NB4 (cell line): ENCODE data around the gene ARPC1A.
"Not testable (repeated sequence)": the region's sequence is repeated elsewhere in the genome, so short reads cannot be mapped to it uniquely, and the experiment has no call there.

Source experiments
- MYC ChIP-seq: IDR thresholded peaks from 2 replicates; pipeline ENCODE4 v1.6.1; 2011; ENCODE audit warnings: low read depth, low read length
- POLR2A ChIP-seq: IDR thresholded peaks from 2 replicates; pipeline ENCODE4 v1.6.1; 2011; ENCODE audit warnings: mild to moderate bottlenecking; ENCODE audit not compliant: insufficient read length; ENCODE audit errors: extremely low read depth
- TF ChIP-seq, protein P1 (sequence below): IDR thresholded peaks from one replicate; pipeline ENCODE4 v1.5.1; 2012; ENCODE audit warnings: low read depth, low read length
- TF ChIP-seq, protein P2 (sequence below): IDR thresholded peaks from 2 replicates; pipeline ENCODE4 v1.6.1; 2011; ENCODE audit warnings: low read depth, low read length

DNA sequence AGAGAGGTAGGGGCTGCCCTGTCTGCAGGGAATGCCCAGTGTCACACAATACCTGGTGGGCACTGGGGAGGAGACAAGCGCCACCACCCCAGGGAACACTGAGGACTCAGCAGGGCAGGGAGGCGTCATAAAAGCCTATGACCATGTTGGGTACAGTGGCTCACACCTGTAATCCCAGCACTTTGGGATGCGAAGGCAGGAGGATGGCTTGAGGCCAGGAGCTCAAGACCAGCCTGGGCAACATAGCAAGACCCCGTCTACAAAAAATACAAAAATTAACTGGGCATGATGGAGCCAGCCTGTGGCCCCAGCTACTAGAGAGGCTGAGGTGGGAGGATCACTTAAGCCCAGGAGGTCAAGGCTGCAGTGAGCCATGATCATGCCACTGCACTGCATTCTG lies 41.5 kb upstream of the ARPC1A start:
- TF ChIP-seq, protein P1, sequence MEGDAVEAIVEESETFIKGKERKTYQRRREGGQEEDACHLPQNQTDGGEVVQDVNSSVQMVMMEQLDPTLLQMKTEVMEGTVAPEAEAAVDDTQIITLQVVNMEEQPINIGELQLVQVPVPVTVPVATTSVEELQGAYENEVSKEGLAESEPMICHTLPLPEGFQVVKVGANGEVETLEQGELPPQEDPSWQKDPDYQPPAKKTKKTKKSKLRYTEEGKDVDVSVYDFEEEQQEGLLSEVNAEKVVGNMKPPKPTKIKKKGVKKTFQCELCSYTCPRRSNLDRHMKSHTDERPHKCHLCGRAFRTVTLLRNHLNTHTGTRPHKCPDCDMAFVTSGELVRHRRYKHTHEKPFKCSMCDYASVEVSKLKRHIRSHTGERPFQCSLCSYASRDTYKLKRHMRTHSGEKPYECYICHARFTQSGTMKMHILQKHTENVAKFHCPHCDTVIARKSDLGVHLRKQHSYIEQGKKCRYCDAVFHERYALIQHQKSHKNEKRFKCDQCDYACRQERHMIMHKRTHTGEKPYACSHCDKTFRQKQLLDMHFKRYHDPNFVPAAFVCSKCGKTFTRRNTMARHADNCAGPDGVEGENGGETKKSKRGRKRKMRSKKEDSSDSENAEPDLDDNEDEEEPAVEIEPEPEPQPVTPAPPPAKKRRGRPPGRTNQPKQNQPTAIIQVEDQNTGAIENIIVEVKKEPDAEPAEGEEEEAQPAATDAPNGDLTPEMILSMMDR = not testable (repeated sequence)
- TF ChIP-seq POLR2A, MYC: not testable (repeated sequence)
- TF ChIP-seq, protein P2, sequence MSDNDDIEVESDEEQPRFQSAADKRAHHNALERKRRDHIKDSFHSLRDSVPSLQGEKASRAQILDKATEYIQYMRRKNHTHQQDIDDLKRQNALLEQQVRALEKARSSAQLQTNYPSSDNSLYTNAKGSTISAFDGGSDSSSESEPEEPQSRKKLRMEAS = not testable (repeated sequence)
